Heart right ventricle (tissue), 16 donors: ENCODE results near the gene GPR15LG. TPM values are rescaled to one million over a fixed set of nuclear protein-coding genes. Genes with fewer than 3 reads are reported as not detected.

ENCODE experiments used
- ATAC-seq, 8 donors: fragments of 200-7000 bp; cut with Tn5 transposase; one replicate each; pipeline ENCODE4 v1.9.1; 2020; ENCODE audit warnings: mild to moderate bottlenecking in 8 of 8, moderate library complexity in 8 of 8, moderate number of reproducible peaks in 1 of 8
- DNase-seq, 2 donors: peaks; one replicate each; pipeline ENCODE4 v3.0.0-alpha.2; 2020
- H3K27ac ChIP-seq, 10 donors: fragments of 200-600 bp; sonication (generic) in 2 of 10; one replicate each; pipeline versions ENCODE4 v1.5.0 to v1.8.0; 2020 to 2022; ENCODE audit warnings: mild to moderate bottlenecking in 3 of 10
- H3K27me3 ChIP-seq, 7 donors: fragments of 200-600 bp; one replicate each; pipeline ENCODE4 v1.8.0; 2021 to 2022; ENCODE audit warnings: mild to moderate bottlenecking in 2 of 7
- H3K36me3 ChIP-seq, 9 donors: fragments of 200-600 bp; sonication (generic) in 1 of 9; one replicate each; pipeline versions ENCODE4 v1.5.0 to v1.8.0; 2020 to 2022; ENCODE audit warnings: mild to moderate bottlenecking in 2 of 9
- H3K4me1 ChIP-seq, 9 donors: fragments of 200-600 bp; sonication (generic) in 1 of 9; one replicate each; pipeline versions ENCODE4 v1.5.0 to v1.8.0; 2020 to 2022; ENCODE audit warnings: mild to moderate bottlenecking in 4 of 9
- H3K4me3 ChIP-seq, 10 donors: fragments of 200-600 bp; sonication (generic) in 2 of 10; one replicate each; pipeline versions ENCODE4 v1.5.0 to v1.8.0; 2020 to 2022; ENCODE audit warnings: mild to moderate bottlenecking in 7 of 10, moderate library complexity in 2 of 10
- H3K9me3 ChIP-seq, 11 donors: fragments of 200-600 bp in 10 of 11; sonication (generic) in 2 of 11; one replicate each; pipeline versions ENCODE4 v1.5.0 to v1.8.0; 2013 to 2022; ENCODE audit warnings: mild to moderate bottlenecking in 2 of 11, control low read depth in 1 of 11, moderate library complexity in 1 of 11
- WGBS, 2 donors: extraction: QIAGEN DNeasy Blood & Tissue Kit; methylation state at CpG; one replicate each; pipeline ENCODE4 v1.1.7; 2013; ENCODE audit warnings: inconsistent platforms in 1 of 2; 5-methylcytosine and 5-hydroxymethylcytosine counted together
- intact Hi-C, 10 donors: fragments of 100-400 bp; cut with DNase I; formaldehyde crosslinking; loops; one replicate each; pipeline versions ENCODE4 v1.11.1 to v1.14.2; 2022
- polyA plus RNA-seq, 2 donors: library from polyadenylated mRNA; stranded (reverse); fragments of 200-250 nt; gene quantifications; one replicate each; pipeline ENCODE4 v1.2.3, GENCODE V29; 2013
- total RNA-seq, 10 donors: library from RNA; stranded (reverse); fragmentation: NEBNext Ultra II Directional in 3 of 10; extraction: Animal tissue kit (Norgen Biotek cat#: 25700) in 3 of 10; gene quantifications; one replicate each; pipeline versions ENCODE4 v1.2.1 to v1.2.4, GENCODE V29; 2021 to 2023
- TF ChIP-seq, protein P1 (sequence below), 9 donors: fragments of 200-600 bp; sonication (generic) in 2 of 9; IDR thresholded peaks; one replicate each; pipeline versions ENCODE4 v1.5.0 to v1.8.0; 2021 to 2022; ENCODE audit warnings: antibody characterized with exemption in 9 of 9, mild to moderate bottlenecking in 5 of 9, moderate library complexity in 1 of 9
- donor health status: Arrhythmogenic right ventricular cardiomyopathy.
- donor health status: ischemic (EF 13 %, LVEDD 7.1; RV severe dilation, severe dysfunction).
- donor health status: healthy with polysubstance abuse.
- donor health status: DM: no; HTN: yes; CAD: no.
- donor health status: DM: no; HTN: no; CAD: no.
- donor health status: ischemic (EF 25% LVEDD 6.9; RV normal size, moderate dysfunction).
- donor health status: ischemic (EF 25% LVEDD 5.7; RV mildly dilated, moderate dysfunction).
- donor health status: healthy.
- donor health status: DM: yes; HTN: yes; CAD: no.
- donor health status: Ischemic cardiomyopathy.
- donor health status: ischemic (EF 35%, LVEDD 5.7; RV mildly dilated, moderate dysfunction).
- donor health status: nonischemic (EF 11% LVEDD 7.7; RV severe dilation, severe dysfunction).
- donor health status: DM: yes; HTN: yes; CAD: no.
- donor health status: PGD.
- donor health status: ischemic (EF 29% LVEDD 5.4; RV normal size, mild dysfunction).
- donor health status: nonischemic (EF 23%, LVEDD 6.1; RV moderate dilation, normal function).

The GPR15LG gene
- total and polyA plus RNA-seq, 12 donors, result not detected

DNA sequence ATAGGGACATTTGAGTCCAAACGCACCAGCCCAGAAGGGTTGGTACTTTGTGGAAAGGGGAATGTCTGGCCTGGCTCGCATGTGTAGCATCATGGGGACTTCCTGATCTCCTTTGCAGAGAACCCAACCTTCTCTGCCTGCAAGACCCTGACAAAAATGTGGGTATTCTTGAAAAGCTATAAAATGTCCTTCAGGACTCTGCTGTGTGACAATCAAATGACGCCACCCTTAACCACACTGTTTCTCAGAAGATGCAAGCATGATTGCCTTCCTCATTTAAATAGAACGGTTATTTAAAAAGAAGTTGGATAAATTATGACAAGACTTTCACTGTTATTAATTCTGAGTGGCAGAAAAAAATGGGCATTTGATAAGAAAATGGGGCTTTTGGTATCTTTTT is 15.1 kb upstream of the GPR15LG start:
- Histone ChIP-seq H3K9me3 (no peaks in the 10 kb centered on the region), H3K36me3 (peaks cover 0 to 24% (median 15%) of the 10 kb centered on the region in 9 donors), H3K4me3 (no peak overlapping the region), H3K4me1 (peaks cover 0 to 8% (median 0%) of the 10 kb centered on the region in 9 donors), H3K27ac (no peak overlapping the region), H3K27me3 (peaks cover 0 to 25% (median 20%) of the 10 kb centered on the region in 7 donors)
- ATAC-seq (no peak), DNase-seq (no peak)
- WGBS, 2 donors, result 83 to 84% methylated on average over 4 of the region's 4 CpGs
- intact Hi-C loops, result loop anchor here in 1 of 10 donors (5.0 kb wide), 1 partner anchor 44 kb away; no protein-coding TSS in a partner anchor
- TF ChIP-seq, protein P1, sequence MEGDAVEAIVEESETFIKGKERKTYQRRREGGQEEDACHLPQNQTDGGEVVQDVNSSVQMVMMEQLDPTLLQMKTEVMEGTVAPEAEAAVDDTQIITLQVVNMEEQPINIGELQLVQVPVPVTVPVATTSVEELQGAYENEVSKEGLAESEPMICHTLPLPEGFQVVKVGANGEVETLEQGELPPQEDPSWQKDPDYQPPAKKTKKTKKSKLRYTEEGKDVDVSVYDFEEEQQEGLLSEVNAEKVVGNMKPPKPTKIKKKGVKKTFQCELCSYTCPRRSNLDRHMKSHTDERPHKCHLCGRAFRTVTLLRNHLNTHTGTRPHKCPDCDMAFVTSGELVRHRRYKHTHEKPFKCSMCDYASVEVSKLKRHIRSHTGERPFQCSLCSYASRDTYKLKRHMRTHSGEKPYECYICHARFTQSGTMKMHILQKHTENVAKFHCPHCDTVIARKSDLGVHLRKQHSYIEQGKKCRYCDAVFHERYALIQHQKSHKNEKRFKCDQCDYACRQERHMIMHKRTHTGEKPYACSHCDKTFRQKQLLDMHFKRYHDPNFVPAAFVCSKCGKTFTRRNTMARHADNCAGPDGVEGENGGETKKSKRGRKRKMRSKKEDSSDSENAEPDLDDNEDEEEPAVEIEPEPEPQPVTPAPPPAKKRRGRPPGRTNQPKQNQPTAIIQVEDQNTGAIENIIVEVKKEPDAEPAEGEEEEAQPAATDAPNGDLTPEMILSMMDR (IDR thresholded peaks at IDR 0.05), result no peak

DNA sequence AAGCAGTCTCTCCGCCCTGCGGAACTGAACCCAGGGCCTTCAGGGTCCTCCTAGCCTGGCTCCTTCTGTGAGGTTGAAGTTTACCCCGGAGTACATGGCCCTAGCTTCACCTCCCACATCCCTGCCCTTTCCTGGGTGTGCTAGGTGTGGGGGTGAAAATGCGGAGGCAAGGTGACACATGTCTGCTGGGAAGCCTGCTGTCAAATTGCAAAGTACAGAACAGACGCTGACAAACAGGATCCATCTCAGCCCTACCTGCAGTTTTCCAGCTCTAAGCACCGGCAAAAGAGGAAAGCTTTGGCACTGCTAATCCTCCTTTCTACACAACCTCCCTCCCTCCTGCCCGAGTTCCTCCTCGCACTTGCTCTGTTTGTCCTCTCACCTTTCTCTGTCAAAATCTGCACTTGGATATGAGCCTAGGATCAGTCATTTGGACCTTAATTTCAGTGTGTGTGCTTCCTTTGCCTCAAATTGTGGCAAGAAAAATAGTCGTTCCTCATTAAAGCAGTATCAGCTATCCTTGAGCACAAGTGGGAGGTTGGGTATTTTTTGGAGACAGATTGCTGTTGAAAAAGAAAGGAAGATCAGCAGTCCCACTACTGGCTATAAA is 14.4 kb upstream of the GPR15LG start:
- Histone ChIP-seq H3K36me3 (peaks cover 0 to 18% (median 8%) of the 10 kb centered on the region in 9 donors), H3K9me3 (no peaks in the 10 kb centered on the region), H3K4me3 (no peak overlapping the region), H3K27ac (no peak overlapping the region), H3K27me3 (peaks cover 0 to 27% (median 21%) of the 10 kb centered on the region in 7 donors), H3K4me1 (peaks cover 0 to 8% (median 0%) of the 10 kb centered on the region in 9 donors)
- DNase-seq, result no peak
- 30 to 31% methylated on average over 9 of the region's 9 CpGs for WGBS, 2 donors
- no peak for ATAC-seq
- TF ChIP-seq, protein P1 (IDR thresholded peaks at IDR 0.05), result no peak
- intact Hi-C loops, result loop anchor here in 1 of 10 donors (5.0 kb wide), 1 partner anchor 43 kb away; no protein-coding TSS in a partner anchor

DNA sequence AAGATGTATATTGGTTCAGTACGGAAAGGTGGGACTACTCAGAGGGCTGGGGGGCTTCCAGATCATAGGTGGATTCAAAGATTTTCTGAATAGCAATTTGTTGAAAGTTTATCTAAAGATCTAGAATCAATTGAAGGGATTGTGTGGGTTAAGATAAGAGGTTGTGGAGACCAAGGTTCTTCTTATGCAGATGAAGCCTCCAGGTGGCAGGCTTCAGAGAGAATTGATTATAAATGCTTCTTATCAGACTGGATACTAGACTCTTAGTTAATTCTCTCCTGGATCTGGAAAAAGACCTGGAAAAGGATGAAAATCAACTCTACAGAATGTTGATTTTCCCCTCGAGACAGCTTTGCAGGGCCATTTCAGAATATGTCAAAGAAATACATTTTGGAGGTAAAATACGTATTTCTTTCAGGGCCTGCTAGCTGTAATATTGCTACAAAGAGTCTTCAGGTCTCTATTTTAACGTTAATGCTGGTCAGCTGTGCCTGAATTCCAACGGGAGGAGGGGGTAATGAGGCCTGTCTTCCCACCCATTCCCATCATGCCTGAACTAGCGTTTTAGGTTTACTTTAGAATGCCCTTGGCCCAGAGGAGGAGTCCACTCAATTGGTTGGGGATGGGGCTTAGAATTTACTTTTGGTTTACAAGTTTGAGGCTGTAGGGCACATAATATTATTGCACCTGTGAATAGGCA is 12.8 kb upstream of the GPR15LG start:
- intact Hi-C loops, result no loop called here
- H3K27ac ChIP-seq, result no peak overlapping the region
- H3K4me3 ChIP-seq, result no peak overlapping the region
- TF ChIP-seq, protein P1 (IDR thresholded peaks at IDR 0.05), result no peak
- H3K27me3 ChIP-seq, result peaks cover 0 to 38% (median 29%) of the 10 kb centered on the region in 7 donors
- no peaks in the 10 kb centered on the region for H3K9me3 ChIP-seq
- 49 to 55% methylated on average over 6 of the region's 6 CpGs for WGBS, 2 donors
- peaks cover 0 to 8% (median 0%) of the 10 kb centered on the region in 9 donors for H3K4me1 ChIP-seq
- peaks cover 0 to 2% (median 0%) of the 10 kb centered on the region in 9 donors for H3K36me3 ChIP-seq
- no peak for ATAC-seq
- DNase-seq, result no peak

DNA sequence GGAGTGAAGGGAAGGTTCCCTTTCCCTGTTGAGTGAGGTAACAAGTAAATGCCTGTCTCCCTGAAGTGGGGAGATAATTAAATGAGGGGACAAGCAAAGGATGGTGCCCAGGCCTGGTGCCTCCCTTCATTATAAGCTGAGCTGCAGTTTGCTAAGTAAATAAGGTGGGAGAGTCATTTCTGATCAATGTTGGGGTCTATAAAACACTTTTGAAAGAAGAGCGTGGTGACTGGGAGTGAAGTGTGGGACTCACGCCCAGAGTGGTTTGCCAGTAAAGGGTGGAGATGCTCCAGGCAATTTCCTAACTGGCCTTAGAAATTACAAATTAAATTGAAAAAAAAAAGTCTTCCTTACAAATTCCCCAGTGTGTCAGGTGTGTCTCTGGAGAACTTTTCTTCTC is 9.6 kb upstream of the GPR15LG start:
- no peak for DNase-seq
- Histone ChIP-seq H3K4me3 (no peak overlapping the region), H3K27me3 (peaks cover 0 to 38% (median 29%) of the 10 kb centered on the region in 7 donors), H3K36me3 (no peaks in the 10 kb centered on the region), H3K4me1 (peaks cover 0 to 4% (median 0%) of the 10 kb centered on the region in 9 donors), H3K27ac (no peak overlapping the region), H3K9me3 (peaks cover 0 to 3% (median 0%) of the 10 kb centered on the region in 11 donors)
- TF ChIP-seq, protein P1 (IDR thresholded peaks at IDR 0.05), result no peak
- intact Hi-C loops, result no loop called here
- 55 to 65% methylated on average over 2 of the region's 2 CpGs for WGBS, 2 donors
- ATAC-seq, result no peak
